SK-N-SH (cell line): ENCODE measurements around the gene ELF3. TPM values are rescaled to one million over a fixed set of nuclear protein-coding genes. Genes with fewer than 3 reads are reported as not detected.

ENCODE experiments used
- CTCF ChIA-PET: fragments of 300-600, 350-600 bp; formaldehyde crosslinking; extraction: SDS; loops from one replicate; lab custom pipeline; 2021; lab: Yijun Ruan, JAX
- POLR2A ChIA-PET: fragments of 350-600 bp; sonication (Branson Sonifier 250); formaldehyde crosslinking; extraction: SDS; loops from one replicate; lab custom pipeline; 2020; ENCODE audit warnings: antibody characterized with exemption, inconsistent platforms; lab: Yijun Ruan, JAX
- DNase-seq: peaks from one replicate; pipeline ENCODE4 v3.0.0; 2012
- H2AFZ ChIP-seq: fragments of 200-600 bp; sonication (generic); 2 replicates; pipeline ENCODE4 v1.8.1; 2016; ENCODE audit warnings: antibody characterized with exemption, mild to moderate bottlenecking, low read depth
- H3F3A ChIP-seq: fragments of 200-600 bp; sonication (generic); replicated peaks from 2 replicates; pipeline ENCODE3; 2016; ENCODE audit warnings: antibody characterized with exemption, mild to moderate bottlenecking; ENCODE audit not compliant: insufficient read depth
- H3K27ac ChIP-seq, 2 experiments: fragments of 200-500 bp in 1 of 2; fragments of 200-600 bp in 1 of 2; sonication (Bioruptor generic) in 1 of 2; sonication (generic), shearing (Covaris generic) in 1 of 2; 2 replicates each; pipeline versions ENCODE4 v1.5.1 to v1.6.1; 2014 to 2016; ENCODE audit warnings: low read depth in 2 of 2, inconsistent platforms in 1 of 2, low read length in 1 of 2, mild to moderate bottlenecking in 1 of 2, mixed read lengths in 1 of 2
- H3K27me3 ChIP-seq: fragments of 200-600 bp; sonication (generic), shearing (Covaris generic); 2 replicates; pipeline ENCODE4 v1.6.1; 2016; ENCODE audit warnings: mixed run types; ENCODE audit not compliant: insufficient read depth
- H3K36me3 ChIP-seq, 2 experiments: fragments of 200-500 bp in 1 of 2; fragments of 200-600 bp in 1 of 2; sonication (Bioruptor generic) in 1 of 2; sonication (generic) in 1 of 2; replicated peaks in 1 of 2; 2 replicates each; pipeline versions ENCODE3 to v1.5.1; 2014 to 2016; ENCODE audit warnings: low read length in 1 of 2, mild to moderate bottlenecking in 1 of 2; ENCODE audit not compliant: insufficient read depth in 2 of 2, control insufficient read depth in 1 of 2
- H3K4me1 ChIP-seq, 2 experiments: fragments of 200-500 bp in 1 of 2; fragments of 200-600 bp in 1 of 2; sonication (Bioruptor generic) in 1 of 2; sonication (generic), shearing (Covaris generic) in 1 of 2; 2 replicates each; pipeline versions ENCODE4 v1.5.1 to v1.6.1; 2014 to 2016; ENCODE audit warnings: low read depth in 1 of 2, low read length in 1 of 2, mixed run types in 1 of 2; ENCODE audit not compliant: insufficient read depth in 2 of 2, control insufficient read depth in 1 of 2
- H3K4me2 ChIP-seq: fragments of 200-600 bp; sonication (generic), shearing (Covaris generic); 2 replicates; pipeline ENCODE4 v1.6.1; 2017; ENCODE audit warnings: mixed run types
- H3K4me3 ChIP-seq, 2 experiments: fragments of 200-500 bp in 1 of 2; fragments of 200-600 bp in 1 of 2; sonication (Bioruptor generic) in 1 of 2; sonication (generic), shearing (Covaris generic) in 1 of 2; 2 replicates each; pipeline versions ENCODE4 v1.5.1 to v1.8.1; 2014 to 2016; ENCODE audit warnings: low read depth in 2 of 2, inconsistent platforms in 1 of 2, low read length in 1 of 2, mild to moderate bottlenecking in 1 of 2, mixed read lengths in 1 of 2, moderate library complexity in 1 of 2
- H3K79me2 ChIP-seq: fragments of 200-600 bp; sonication (generic); 2 replicates; pipeline ENCODE4 v1.8.1; 2017; ENCODE audit warnings: mild to moderate bottlenecking; ENCODE audit not compliant: insufficient read depth
- H3K9ac ChIP-seq: fragments of 200-600 bp; sonication (generic); 2 replicates; pipeline ENCODE4 v1.6.1; 2017; ENCODE audit warnings: mixed run types
- H3K9me2 ChIP-seq: fragments of 200-600 bp; sonication (generic); 2 replicates; pipeline ENCODE4 v1.6.1; 2017; ENCODE audit warnings: mixed run types
- H3K9me3 ChIP-seq: fragments of 200-600 bp; sonication (generic); 2 replicates; pipeline ENCODE4 v1.6.1; 2017; ENCODE audit warnings: mixed run types, mild to moderate bottlenecking, moderate library complexity
- H4K20me1 ChIP-seq: fragments of 200-600 bp; sonication (generic); 2 replicates; pipeline ENCODE4 v1.6.1; 2017; ENCODE audit warnings: mild to moderate bottlenecking, mixed run types; ENCODE audit not compliant: insufficient read depth
- CHD2 ChIP-seq: fragments of 150-350 bp; IDR thresholded peaks from 2 replicates; pipeline ENCODE4 v1.6.1; 2018; ENCODE audit warnings: low read length; ENCODE audit not compliant: partially characterized antibody
- ELF1 ChIP-seq: IDR thresholded peaks from 2 replicates; pipeline ENCODE4 v1.4.0; 2012
- EZH2phosphoT487 ChIP-seq: fragments of 200-600 bp; sonication (generic); IDR thresholded peaks from 2 replicates; pipeline ENCODE4 v1.6.1; 2017; ENCODE audit warnings: low read depth, mixed run types, mild to moderate bottlenecking, antibody characterized with exemption, moderate library complexity, borderline replicate concordance
- FOSL2 ChIP-seq: IDR thresholded peaks from 2 replicates; pipeline ENCODE4 v1.4.0; 2012; ENCODE audit warnings: low read depth, mild to moderate bottlenecking, moderate library complexity, borderline replicate concordance
- FOXM1 ChIP-seq: IDR thresholded peaks from 2 replicates; pipeline ENCODE4 v1.4.0; 2012; ENCODE audit warnings: low read depth, mild to moderate bottlenecking
- MEF2A ChIP-seq: IDR thresholded peaks from 2 replicates; pipeline ENCODE4 v1.4.0; 2012; ENCODE audit warnings: low read depth, borderline replicate concordance
- NFIC ChIP-seq: IDR thresholded peaks from 2 replicates; pipeline ENCODE4 v1.4.0; 2012; ENCODE audit warnings: borderline replicate concordance
- POLR2AphosphoS5 ChIP-seq: IDR thresholded peaks from 2 replicates; pipeline ENCODE4 v1.6.1; 2012; ENCODE audit warnings: low read depth, low read length
- RCOR1 ChIP-seq: fragments of 150-350 bp; IDR thresholded peaks from 2 replicates; pipeline ENCODE4 v1.6.1; 2017; ENCODE audit warnings: antibody characterized with exemption, low read length
- SIN3A ChIP-seq: IDR thresholded peaks from 2 replicates; pipeline ENCODE4 v1.6.1; 2012; ENCODE audit warnings: low read depth, mild to moderate bottlenecking, low read length, moderate library complexity, borderline replicate concordance
- SMC3 ChIP-seq: IDR thresholded peaks from 2 replicates; pipeline ENCODE4 v1.6.1; 2012; ENCODE audit warnings: low read depth, low read length, improper control_type of control experiment
- TAF1 ChIP-seq: IDR thresholded peaks from 2 replicates; pipeline ENCODE4 v1.6.1; 2012; ENCODE audit warnings: low read depth, mild to moderate bottlenecking, low read length, moderate library complexity, borderline replicate concordance
- TCF12 ChIP-seq: IDR thresholded peaks from 2 replicates; pipeline ENCODE4 v1.4.0; 2012
- TEAD4 ChIP-seq: IDR thresholded peaks from 2 replicates; pipeline ENCODE4 v1.4.0; 2012; ENCODE audit warnings: mild to moderate bottlenecking, borderline replicate concordance; ENCODE audit not compliant: insufficient read depth
- YY1 ChIP-seq: IDR thresholded peaks from 2 replicates; pipeline ENCODE4 v1.4.0; 2012; ENCODE audit warnings: low read depth, mild to moderate bottlenecking
- WGBS: methylation state at CpG from one replicate; pipeline ENCODE4 v1.1.6; 2017; ENCODE audit warnings: low lambda C conversion rate; 5-methylcytosine and 5-hydroxymethylcytosine counted together
- polyA plus RNA-seq, 3 experiments: library from polyadenylated mRNA; depleted of rRNA; stranded (reverse); fragments of >200 nt; gene quantifications; 2 replicates each; pipeline ENCODE4 v1.2.3, GENCODE V29; 2012
- TF ChIP-seq, protein P1 (sequence below): IDR thresholded peaks from 2 replicates; pipeline ENCODE4; 2012
- TF ChIP-seq, protein P2 (sequence below): fragments of 150-350 bp; IDR thresholded peaks from 2 replicates; pipeline ENCODE4 v1.6.1; 2017; ENCODE audit warnings: antibody characterized with exemption, low read length, low read depth, borderline replicate concordance
- TF ChIP-seq, protein P3 (sequence below): IDR thresholded peaks from 2 replicates; pipeline ENCODE4 v1.6.1; 2012; ENCODE audit warnings: mild to moderate bottlenecking, low read depth, low read length, moderate library complexity

ELF3 gene
- polyA plus RNA-seq, 1 of the 3 experiments (the other 2 are of a cell fraction), result 0.10 TPM

DNA sequence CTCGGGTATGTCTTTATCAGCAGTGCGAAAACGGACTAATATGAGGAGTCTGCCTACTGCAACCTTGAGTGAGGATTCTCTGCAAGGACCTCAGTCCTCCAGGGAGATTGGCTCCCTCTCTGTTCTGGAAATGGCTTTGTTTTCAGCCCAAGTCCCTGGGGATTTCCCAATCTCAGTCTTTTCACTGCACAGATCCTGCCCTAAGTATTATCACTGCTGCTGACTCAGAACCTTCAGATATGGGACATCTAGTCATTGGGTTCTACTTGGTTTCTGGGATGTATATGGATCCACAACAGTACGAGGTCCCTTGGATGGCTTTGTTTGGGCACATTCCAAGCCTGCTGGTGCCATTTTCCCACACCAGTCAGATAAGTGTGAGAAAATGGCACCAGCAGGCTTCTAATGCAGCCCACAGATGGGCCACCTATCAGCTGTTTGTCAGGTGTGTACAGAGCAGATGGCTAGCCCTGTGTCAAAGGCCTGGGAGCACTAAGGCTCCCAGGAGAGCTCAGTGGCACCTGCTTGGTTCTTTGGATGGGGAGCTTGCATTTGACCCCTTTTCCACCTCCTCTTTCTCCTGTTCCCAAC lies 27.4 kb downstream of the ELF3 start (continued):
- TF ChIP-seq, protein P1, sequence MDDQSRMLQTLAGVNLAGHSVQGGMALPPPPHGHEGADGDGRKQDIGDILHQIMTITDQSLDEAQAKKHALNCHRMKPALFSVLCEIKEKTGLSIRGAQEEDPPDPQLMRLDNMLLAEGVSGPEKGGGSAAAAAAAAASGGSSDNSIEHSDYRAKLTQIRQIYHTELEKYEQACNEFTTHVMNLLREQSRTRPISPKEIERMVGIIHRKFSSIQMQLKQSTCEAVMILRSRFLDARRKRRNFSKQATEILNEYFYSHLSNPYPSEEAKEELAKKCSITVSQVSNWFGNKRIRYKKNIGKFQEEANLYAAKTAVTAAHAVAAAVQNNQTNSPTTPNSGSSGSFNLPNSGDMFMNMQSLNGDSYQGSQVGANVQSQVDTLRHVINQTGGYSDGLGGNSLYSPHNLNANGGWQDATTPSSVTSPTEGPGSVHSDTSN, result no peak
- no peak for TF ChIP-seq NFIC
- no peak for TF ChIP-seq FOSL2
- no peak for TF ChIP-seq RCOR1
- no peak for TF ChIP-seq YY1
- TF ChIP-seq SIN3A, result no peak
- TF ChIP-seq, all 33 proteins: peak for 0

DNA sequence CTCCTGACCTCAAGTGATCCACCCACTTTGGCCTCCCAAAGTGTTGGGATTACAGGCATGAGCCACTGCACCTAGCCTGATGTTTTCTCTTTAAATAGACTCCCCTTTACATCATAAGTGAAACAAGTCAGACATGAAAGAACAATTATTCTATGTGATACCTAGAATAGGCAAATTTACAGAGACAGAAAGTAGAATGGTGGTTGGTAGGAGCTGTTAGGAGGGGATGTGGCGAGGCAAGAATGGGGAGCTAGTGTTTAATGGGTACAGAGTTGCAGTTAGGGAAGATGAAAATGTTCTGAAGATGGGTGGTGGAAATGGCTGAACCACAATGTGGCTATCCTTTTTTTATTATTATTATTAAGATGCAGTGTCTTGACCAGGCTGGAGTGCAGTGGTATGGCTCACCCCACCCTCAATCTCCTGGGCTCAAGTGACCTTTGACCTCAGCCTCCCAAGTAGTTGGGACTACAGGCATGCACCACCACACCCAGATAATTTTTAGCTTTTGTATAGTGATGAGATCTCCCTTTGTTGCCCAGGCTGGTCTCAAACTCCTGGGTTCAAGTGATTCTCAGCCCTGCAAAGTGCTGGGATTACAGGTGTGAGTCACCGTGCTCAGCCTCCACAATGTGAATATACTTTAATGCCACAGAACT lies 28.4 kb downstream of the ELF3 start:
- H3K27ac ChIP-seq, result no peak overlapping the region

More for the DNA sequence above, 28.4 kb downstream of the ELF3 start:
- Histone ChIP-seq H3K9me3 (no peaks in the 10 kb centered on the region), H3K4me3 (no peak overlapping the region), H3K4me2 (no peak overlapping the region), H3K27me3 (no peaks in the 10 kb centered on the region), H3K36me3 (no peaks in the 10 kb centered on the region), H2AFZ (no peak overlapping the region), H4K20me1 (no peaks in the 10 kb centered on the region), H3K4me1 (no peaks in the 10 kb centered on the region), H3K79me2 (no peaks in the 10 kb centered on the region), H3K9ac (no peak overlapping the region), H3K9me2 (no peaks in the 10 kb centered on the region), H3F3A (no peaks in the 10 kb centered on the region)
- 84% methylated on average over 2 of the region's 2 CpGs for WGBS
- CTCF ChIA-PET, result no interaction called here
- no peak for DNase-seq
- POLR2A ChIA-PET, result no interaction called here
- TF ChIP-seq SMC3 (no peak), ELF1 (no peak), SIN3A (no peak), NFIC (no peak), EZH2phosphoT487 (no peak), TEAD4 (no peak), TAF1 (no peak), POLR2AphosphoS5 (no peak), FOSL2 (no peak), MEF2A (no peak), FOXM1 (no peak), TCF12 (no peak), CHD2 (no peak)
- TF ChIP-seq, protein P2, sequence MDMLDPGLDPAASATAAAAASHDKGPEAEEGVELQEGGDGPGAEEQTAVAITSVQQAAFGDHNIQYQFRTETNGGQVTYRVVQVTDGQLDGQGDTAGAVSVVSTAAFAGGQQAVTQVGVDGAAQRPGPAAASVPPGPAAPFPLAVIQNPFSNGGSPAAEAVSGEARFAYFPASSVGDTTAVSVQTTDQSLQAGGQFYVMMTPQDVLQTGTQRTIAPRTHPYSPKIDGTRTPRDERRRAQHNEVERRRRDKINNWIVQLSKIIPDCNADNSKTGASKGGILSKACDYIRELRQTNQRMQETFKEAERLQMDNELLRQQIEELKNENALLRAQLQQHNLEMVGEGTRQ, result no peak
- TF ChIP-seq, protein P3, sequence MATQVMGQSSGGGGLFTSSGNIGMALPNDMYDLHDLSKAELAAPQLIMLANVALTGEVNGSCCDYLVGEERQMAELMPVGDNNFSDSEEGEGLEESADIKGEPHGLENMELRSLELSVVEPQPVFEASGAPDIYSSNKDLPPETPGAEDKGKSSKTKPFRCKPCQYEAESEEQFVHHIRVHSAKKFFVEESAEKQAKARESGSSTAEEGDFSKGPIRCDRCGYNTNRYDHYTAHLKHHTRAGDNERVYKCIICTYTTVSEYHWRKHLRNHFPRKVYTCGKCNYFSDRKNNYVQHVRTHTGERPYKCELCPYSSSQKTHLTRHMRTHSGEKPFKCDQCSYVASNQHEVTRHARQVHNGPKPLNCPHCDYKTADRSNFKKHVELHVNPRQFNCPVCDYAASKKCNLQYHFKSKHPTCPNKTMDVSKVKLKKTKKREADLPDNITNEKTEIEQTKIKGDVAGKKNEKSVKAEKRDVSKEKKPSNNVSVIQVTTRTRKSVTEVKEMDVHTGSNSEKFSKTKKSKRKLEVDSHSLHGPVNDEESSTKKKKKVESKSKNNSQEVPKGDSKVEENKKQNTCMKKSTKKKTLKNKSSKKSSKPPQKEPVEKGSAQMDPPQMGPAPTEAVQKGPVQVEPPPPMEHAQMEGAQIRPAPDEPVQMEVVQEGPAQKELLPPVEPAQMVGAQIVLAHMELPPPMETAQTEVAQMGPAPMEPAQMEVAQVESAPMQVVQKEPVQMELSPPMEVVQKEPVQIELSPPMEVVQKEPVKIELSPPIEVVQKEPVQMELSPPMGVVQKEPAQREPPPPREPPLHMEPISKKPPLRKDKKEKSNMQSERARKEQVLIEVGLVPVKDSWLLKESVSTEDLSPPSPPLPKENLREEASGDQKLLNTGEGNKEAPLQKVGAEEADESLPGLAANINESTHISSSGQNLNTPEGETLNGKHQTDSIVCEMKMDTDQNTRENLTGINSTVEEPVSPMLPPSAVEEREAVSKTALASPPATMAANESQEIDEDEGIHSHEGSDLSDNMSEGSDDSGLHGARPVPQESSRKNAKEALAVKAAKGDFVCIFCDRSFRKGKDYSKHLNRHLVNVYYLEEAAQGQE, result no peak
